HEK293 (cell line): Measurements from ENCODE around the gene SLC22A14.
A peak's percentile ranks its signal among the peaks of the same experiment; 100 is the strongest.
"Not testable (repeated sequence)": the region's sequence is repeated elsewhere in the genome, so short reads cannot be mapped to it uniquely, and the experiment has no call there.

ENCODE experiments used
- CTCF ChIA-PET: fragments of 350-600 bp; formaldehyde crosslinking; extraction: SDS; loops from one replicate; lab custom pipeline; 2021; ENCODE audit warnings: antibody characterized with exemption; lab: Yijun Ruan, JAX
- POLR2A ChIA-PET: fragments of 300-600 bp; formaldehyde crosslinking; extraction: SDS; loops from one replicate; lab custom pipeline; 2020; ENCODE audit warnings: antibody characterized with exemption, inconsistent platforms; lab: Yijun Ruan, JAX
- H3K27ac ChIP-seq: fragments of 200-500 bp; sonication (Bioruptor generic); 2 replicates; pipeline ENCODE4 v1.5.1; 2014; ENCODE audit warnings: low read depth, low read length, control low read depth, inconsistent platforms; ENCODE audit errors: extremely low read depth
- H3K36me3 ChIP-seq, 2 experiments: fragments of 200-500 bp in 1 of 2; sonication (Bioruptor generic) in 1 of 2; 1 replicate in 1 of 2; 2 replicates in 1 of 2; pipeline ENCODE4 v1.5.1; 2014 to 2017; ENCODE audit warnings: inconsistent platforms in 2 of 2, low read length in 2 of 2; ENCODE audit not compliant: control insufficient read depth in 2 of 2, insufficient read depth in 1 of 2
- H3K4me1 ChIP-seq: fragments of 200-500 bp; sonication (Bioruptor generic); 2 replicates; pipeline ENCODE4 v1.5.1; 2014; ENCODE audit warnings: mild to moderate bottlenecking, low read length, inconsistent platforms; ENCODE audit not compliant: control insufficient read depth, insufficient read depth
- H3K4me3 ChIP-seq: 2 replicates; pipeline ENCODE4 v1.5.1; 2011; ENCODE audit warnings: low read depth, mild to moderate bottlenecking, control low read depth, low read length, moderate library complexity
- H3K9me3 ChIP-seq: fragments of 200-500 bp; sonication (Bioruptor generic); 2 replicates; pipeline ENCODE4 v1.5.1; 2014; ENCODE audit warnings: low read depth, low read length, inconsistent platforms; ENCODE audit not compliant: control insufficient read depth, insufficient read depth
- ATF2 ChIP-seq: fragments of 450-650 bp; formaldehyde crosslinking; IDR thresholded peaks from 2 replicates; pipeline ENCODE4 v1.5.1; 2016; ENCODE audit warnings: missing biosample characterization, missing genetic modification characterization, low read depth
- GLI4 ChIP-seq: fragments of 450-650 bp; formaldehyde crosslinking; IDR thresholded peaks from 2 replicates; pipeline ENCODE4 v1.5.1; 2016; ENCODE audit warnings: missing biosample characterization, missing genetic modification characterization
- TRIM28 ChIP-seq: IDR thresholded peaks from 2 replicates; pipeline ENCODE4 v1.6.1; 2011; ENCODE audit warnings: low read length, control low read depth, borderline replicate concordance
- ZNF354C ChIP-seq: fragments of 450-650 bp; formaldehyde crosslinking; IDR thresholded peaks from 2 replicates; pipeline ENCODE4 v1.5.1; 2016; ENCODE audit warnings: missing biosample characterization, missing genetic modification characterization, low read depth, borderline replicate concordance
- ZNF416 ChIP-seq: fragments of 450-650 bp; formaldehyde crosslinking; IDR thresholded peaks from 2 replicates; pipeline ENCODE4 v1.5.1; 2016; ENCODE audit warnings: missing biosample characterization, missing genetic modification characterization
- ZNF426 ChIP-seq: fragments of 450-650 bp; formaldehyde crosslinking; IDR thresholded peaks from 2 replicates; pipeline ENCODE4 v1.5.1; 2017; ENCODE audit warnings: missing biosample characterization, missing genetic modification characterization, mild to moderate bottlenecking, inconsistent platforms, moderate library complexity
- ZNF645 ChIP-seq: fragments of 450-650 bp; formaldehyde crosslinking; IDR thresholded peaks from 2 replicates; pipeline ENCODE4; 2016; ENCODE audit warnings: missing biosample characterization, missing genetic modification characterization
- ZNF704 ChIP-seq: fragments of 450-650 bp; formaldehyde crosslinking; IDR thresholded peaks from 2 replicates; pipeline ENCODE4 v1.5.1; 2016; ENCODE audit warnings: missing biosample characterization, missing genetic modification characterization
- ZNF792 ChIP-seq: fragments of 450-650 bp; formaldehyde crosslinking; IDR thresholded peaks from 2 replicates; pipeline ENCODE4 v1.5.1; 2016; ENCODE audit warnings: missing biosample characterization, missing genetic modification characterization
- ZSCAN4 ChIP-seq: fragments of 450-650 bp; formaldehyde crosslinking; IDR thresholded peaks from 2 replicates; pipeline ENCODE4 v1.5.1; 2017; ENCODE audit warnings: missing biosample characterization, missing genetic modification characterization

The SLC22A14 gene

GRCh38 chr3:38283810-38284755 is 2.0 kb downstream of the SLC22A14 start:
- H3K9me3 ChIP-seq = no peaks in the 10 kb centered on the region
- H3K4me3 ChIP-seq = no peak overlapping the region
- ChIA-PET CTCF (no interaction called here), POLR2A (no interaction called here)
- H3K36me3 ChIP-seq = no peaks in the 10 kb centered on the region
- H3K27ac ChIP-seq = no peak overlapping the region
- TF ChIP-seq ZNF426 = no peak
- no peaks in the 10 kb centered on the region for H3K4me1 ChIP-seq

- Histone ChIP-seq H3K4me1 (no peaks in the 10 kb centered on the region), H3K36me3 (no peaks in the 10 kb centered on the region), H3K9me3 (no peaks in the 10 kb centered on the region), H3K4me3 (no peak overlapping the region), H3K27ac (no peak overlapping the region)
- ChIA-PET POLR2A (no interaction called here), CTCF (no interaction called here)
- no peak for TF ChIP-seq ZNF645 (tag by site-specific recombination)
- TF ChIP-seq ZSCAN4 (tag by site-specific recombination) = no peak
- TF ChIP-seq ZNF792 (tag by site-specific recombination) = no peak
- no peak for TF ChIP-seq ZNF416 (tag by site-specific recombination)
- TF ChIP-seq GLI4 (tag by site-specific recombination) = no peak
- no peak for TF ChIP-seq TRIM28
Measured at GRCh38 chr3:38284756-38285150, 2.7 kb downstream of the SLC22A14 start.

GRCh38 chr3:38289286-38290217 is 7.5 kb downstream of the SLC22A14 start:
- CTCF ChIA-PET, H3K4me3 ChIP-seq, H3K9me3 ChIP-seq, H3K36me3 ChIP-seq, H3K4me1 ChIP-seq, H3K27ac ChIP-seq, POLR2A ChIA-PET: not testable (repeated sequence)

GRCh38 chr3:38297053-38297452 is 15.0 kb downstream of the SLC22A14 start:
- POLR2A ChIA-PET, H3K9me3 ChIP-seq, H3K4me3 ChIP-seq, H3K36me3 ChIP-seq, H3K4me1 ChIP-seq, H3K27ac ChIP-seq: not testable (repeated sequence)
- CTCF ChIA-PET = interaction anchor here (0.6 kb wide), 1 partner anchor 166 kb away, joined by 3 read pairs; no protein-coding TSS in a partner anchor

GRCh38 chr3:38297537-38297936 is 15.4 kb downstream of the SLC22A14 start:
- ChIA-PET CTCF (interaction anchor here (0.6 to 1.5 kb wide), 4 partner anchors 9 to 166 kb away, joined by 3 read pairs; no protein-coding TSS in a partner anchor), POLR2A (no interaction called here)
- Histone ChIP-seq H3K4me3 (no peak overlapping the region), H3K27ac (no peak overlapping the region), H3K36me3 (no peaks in the 10 kb centered on the region), H3K9me3 (no peaks in the 10 kb centered on the region), H3K4me1 (no peaks in the 10 kb centered on the region)
- TF ChIP-seq ZNF704 (tag by site-specific recombination) = no peak
- TF ChIP-seq ATF2 = 0 out of 2 replicates have a peak, but pooled peaks have one; percentile 10
- no peak for TF ChIP-seq ZNF354C (tag by site-specific recombination)
